ENCODE data around the gene GALE. TPM values are rescaled to one million over a fixed set of nuclear protein-coding genes. Genes with fewer than 3 reads are reported as not detected.
"Not testable (repeated sequence)": the region's sequence is repeated elsewhere in the genome, so short reads cannot be mapped to it uniquely, and the experiment has no call there.

GALE gene
- total and polyA plus RNA-seq, 2 donors from 2014 or later = 68.1 to 73.7 TPM

- FAIRE-seq = no peak
These were observed 35.5 kb upstream of the GALE start for GRCh38 chr1:23836037-23836436.

DNA sequence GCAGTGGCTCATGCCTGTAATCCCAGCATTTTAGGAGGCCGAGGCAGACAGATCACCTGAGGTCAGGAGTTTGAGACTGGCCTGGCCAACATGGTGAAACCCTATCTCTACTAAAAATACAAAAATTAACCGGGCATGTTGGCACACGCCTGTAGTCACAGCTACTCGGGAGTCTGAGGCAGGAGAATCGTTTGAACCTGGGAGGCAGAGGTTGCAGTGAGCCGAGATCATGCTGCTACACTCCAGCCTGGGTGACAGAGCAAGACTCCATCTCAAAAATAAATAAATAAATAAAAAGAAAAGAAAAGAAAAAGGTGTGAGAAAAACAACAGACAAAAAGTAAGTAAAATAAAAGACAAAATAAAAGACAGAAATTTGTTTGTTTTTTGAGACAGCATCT, 33.6 kb upstream of the GALE start:
- H3K27ac ChIP-seq (ENCODE audit: low read depth in 2 of 2, low read length in 2 of 2); H3K4me1 ChIP-seq (ENCODE audit: control insufficient read depth in 2 of 3, insufficient read depth in 2 of 3, low read depth in 1 of 3, low read length in 3 of 3); DNase-seq; H3K9ac ChIP-seq (ENCODE audit: low read length in 3 of 3); H3K27me3 ChIP-seq (ENCODE audit: control insufficient read depth, insufficient read depth, low read length); H3K4me3 ChIP-seq (ENCODE audit: low read length in 3 of 3); H3K9me3 ChIP-seq (ENCODE audit: control insufficient read depth in 2 of 3, insufficient read depth in 1 of 3, low read length in 3 of 3); intact Hi-C loops (cut with DNase I); FAIRE-seq; H3K36me3 ChIP-seq (ENCODE audit: control insufficient read depth in 2 of 3, insufficient read depth in 3 of 3, low read length in 3 of 3): not testable (repeated sequence)

More at GRCh38 chr1:23836037-23836436, 35.5 kb upstream of the GALE start:
- Histone ChIP-seq H3K9ac (ENCODE audit: low read length in 3 of 3) (no peak overlapping the region), H3K4me3 (ENCODE audit: low read length in 3 of 3) (no peak overlapping the region), H3K9me3 (ENCODE audit: control insufficient read depth in 2 of 3, insufficient read depth in 1 of 3, low read length in 3 of 3) (no peaks in the 10 kb centered on the region), H3K36me3 (ENCODE audit: control insufficient read depth in 2 of 3, insufficient read depth in 3 of 3, low read length in 3 of 3) (no peaks in the 10 kb centered on the region), H3K27me3 (ENCODE audit: control insufficient read depth, insufficient read depth, low read length) (no peaks in the 10 kb centered on the region), H3K4me1 (ENCODE audit: control insufficient read depth in 2 of 3, insufficient read depth in 2 of 3, low read depth in 1 of 3, low read length in 3 of 3) (no peaks in the 10 kb centered on the region), H3K27ac (ENCODE audit: low read depth in 2 of 2, low read length in 2 of 2) (no peak overlapping the region)
- intact Hi-C loops (cut with DNase I) = no loop called here
- TF ChIP-seq CTCF (IDR thresholded peaks at IDR 0.05; ENCODE audit: borderline replicate concordance, extremely low read depth, insufficient read depth) = no peak
- DNase-seq = no peak

DNA sequence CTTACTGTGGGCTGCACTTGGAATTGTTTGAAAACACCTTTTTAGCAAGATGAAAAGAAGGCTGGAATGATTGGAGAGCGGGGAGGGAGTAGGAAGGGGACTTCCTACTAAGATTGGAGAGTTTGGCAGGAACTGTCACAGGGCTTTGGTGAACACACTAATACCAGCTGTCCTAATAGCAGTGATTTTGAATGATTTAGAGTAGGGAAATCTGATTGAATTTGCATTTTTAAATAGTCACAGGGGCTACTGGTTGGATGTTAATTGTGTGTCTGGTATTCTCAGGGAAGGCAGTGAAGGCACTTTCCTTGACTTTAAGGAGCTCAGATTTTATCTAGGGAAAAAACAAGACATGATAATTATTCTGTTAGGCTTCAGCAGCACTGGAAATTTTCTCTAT, 27.2 kb upstream of the GALE start:
- H3K4me1 ChIP-seq (ENCODE audit: control insufficient read depth in 2 of 3, insufficient read depth in 2 of 3, low read depth in 1 of 3, low read length in 3 of 3) = peaks cover 0 to 3% (median 0%) of the 10 kb centered on the region in 3 donors
- no peaks in the 10 kb centered on the region for H3K9me3 ChIP-seq (ENCODE audit: control insufficient read depth in 2 of 3, insufficient read depth in 1 of 3, low read length in 3 of 3)
- intact Hi-C loops (cut with DNase I) = no loop called here
- no peak overlapping the region for H3K9ac ChIP-seq (ENCODE audit: low read length in 3 of 3)
- no peak overlapping the region for H3K4me3 ChIP-seq (ENCODE audit: low read length in 3 of 3)
- H3K36me3 ChIP-seq (ENCODE audit: control insufficient read depth in 2 of 3, insufficient read depth in 3 of 3, low read length in 3 of 3) = no peaks in the 10 kb centered on the region
- DNase-seq = no peak
- TF ChIP-seq CTCF (IDR thresholded peaks at IDR 0.05; ENCODE audit: borderline replicate concordance, extremely low read depth, insufficient read depth) = no peak
- FAIRE-seq = no peak
- no peaks in the 10 kb centered on the region for H3K27me3 ChIP-seq (ENCODE audit: control insufficient read depth, insufficient read depth, low read length)
- no peak overlapping the region for H3K27ac ChIP-seq (ENCODE audit: low read depth in 2 of 2, low read length in 2 of 2)

- intact Hi-C loops (cut with DNase I); H3K27me3 ChIP-seq (ENCODE audit: control insufficient read depth, insufficient read depth, low read length); H3K4me3 ChIP-seq (ENCODE audit: low read length in 3 of 3); H3K4me1 ChIP-seq (ENCODE audit: control insufficient read depth in 2 of 3, insufficient read depth in 2 of 3, low read depth in 1 of 3, low read length in 3 of 3); DNase-seq; H3K36me3 ChIP-seq (ENCODE audit: control insufficient read depth in 2 of 3, insufficient read depth in 3 of 3, low read length in 3 of 3); FAIRE-seq; H3K27ac ChIP-seq (ENCODE audit: low read depth in 2 of 2, low read length in 2 of 2); H3K9ac ChIP-seq (ENCODE audit: low read length in 3 of 3); H3K9me3 ChIP-seq (ENCODE audit: control insufficient read depth in 2 of 3, insufficient read depth in 1 of 3, low read length in 3 of 3): not testable (repeated sequence)
These were observed 26.0 kb upstream of the GALE start for GRCh38 chr1:23826590-23826989.

Measured in kidney (tissue), 14 donors.